ENCODE results near the gene CAMK4.

The CAMK4 gene

GRCh38 chr5:111223787-111224560 lies at the start of gene CAMK4:
Gene CAMK4, plus strand, starts transcription at chr5:111224384. Its CDS starts 100 bp downstream, at chr5:111224484.
- peak; percentile 88 for DNase-seq

- no peak for DNase-seq
Measured at GRCh38 chr5:111183064-111183463, 41.1 kb upstream of the CAMK4 start.

DNA sequence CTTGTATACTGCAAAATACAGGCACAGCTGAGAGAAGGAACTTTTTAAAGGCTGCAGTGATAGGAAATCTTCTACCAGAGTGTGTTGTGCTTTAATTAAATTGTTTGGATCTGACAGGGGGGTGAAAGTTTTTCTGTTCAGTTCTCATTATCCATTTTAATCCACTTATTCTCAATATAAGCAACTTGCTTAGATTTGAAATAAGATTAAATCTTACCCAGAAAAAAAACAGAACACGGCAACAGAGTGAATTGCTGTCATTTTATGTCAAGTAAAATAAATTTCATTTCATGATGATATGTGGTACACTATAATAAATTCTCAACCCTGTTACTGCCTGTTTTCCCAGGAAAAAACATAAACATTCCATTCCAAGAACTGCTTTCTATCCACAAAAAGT lies 37.1 kb upstream of the CAMK4 start:
- no peak for DNase-seq

DNA sequence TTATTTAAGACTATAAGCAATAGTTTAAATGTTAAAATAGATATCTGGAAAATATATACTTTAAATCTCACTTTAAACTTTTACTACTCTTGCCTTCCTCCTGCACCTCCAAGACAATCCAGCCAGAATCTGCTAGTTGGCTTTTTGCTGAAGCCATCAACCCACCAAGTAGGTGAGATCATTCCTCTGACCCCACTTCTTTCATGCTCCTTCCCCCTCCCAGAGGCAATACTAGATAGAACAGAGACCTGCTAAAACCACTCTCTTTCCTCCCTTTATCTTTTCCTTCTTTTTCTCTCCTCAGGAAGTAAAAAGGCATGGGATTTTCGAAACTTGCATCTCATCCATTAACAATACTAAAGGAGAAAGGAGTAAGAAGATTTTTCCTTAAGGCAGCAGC lies 30.1 kb upstream of the CAMK4 start:
- DNase-seq = no peak

DNA sequence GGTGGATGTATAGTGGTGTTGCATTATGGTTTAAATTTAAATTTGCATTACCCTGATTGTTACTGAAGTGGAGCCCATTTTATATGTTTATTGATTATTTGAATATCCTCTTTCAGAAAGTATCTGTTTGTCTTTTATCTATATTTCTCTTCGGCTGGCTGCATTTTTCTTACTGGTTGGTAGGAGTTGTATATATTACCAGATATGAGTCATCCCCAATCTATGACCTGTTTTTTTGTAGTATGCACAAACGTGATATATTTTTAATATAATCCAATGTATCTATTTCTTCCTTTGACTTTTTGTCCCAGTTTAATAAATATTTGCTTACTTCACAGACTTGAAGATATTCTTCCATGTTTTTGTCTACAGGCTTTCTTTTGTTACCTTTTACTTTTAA lies 29.3 kb upstream of the CAMK4 start:
- DNase-seq = no peak

DNA sequence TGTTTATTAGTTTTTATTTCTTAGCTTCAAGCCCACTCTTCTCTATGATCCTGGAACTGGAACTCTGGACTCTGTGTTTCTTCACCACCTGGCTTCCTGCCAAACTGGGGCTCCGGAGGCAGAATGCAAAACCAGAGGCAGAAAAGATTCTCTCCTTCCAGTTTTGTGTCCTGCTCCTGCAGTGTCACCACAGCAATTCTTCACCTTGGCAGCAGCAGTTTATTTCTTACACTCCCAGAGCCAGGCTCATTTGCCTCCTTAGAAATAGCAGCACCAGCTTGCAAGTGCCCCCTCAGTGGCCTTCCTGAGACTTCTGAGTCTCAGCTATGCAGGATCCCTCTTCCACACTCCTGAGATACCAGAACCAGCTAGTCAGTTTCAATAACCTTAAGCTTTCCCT lies 26.7 kb upstream of the CAMK4 start:
- DNase-seq = no peak

- DNase-seq = no peak
Measured at GRCh38 chr5:111198281-111198966, 25.8 kb upstream of the CAMK4 start.

DNA sequence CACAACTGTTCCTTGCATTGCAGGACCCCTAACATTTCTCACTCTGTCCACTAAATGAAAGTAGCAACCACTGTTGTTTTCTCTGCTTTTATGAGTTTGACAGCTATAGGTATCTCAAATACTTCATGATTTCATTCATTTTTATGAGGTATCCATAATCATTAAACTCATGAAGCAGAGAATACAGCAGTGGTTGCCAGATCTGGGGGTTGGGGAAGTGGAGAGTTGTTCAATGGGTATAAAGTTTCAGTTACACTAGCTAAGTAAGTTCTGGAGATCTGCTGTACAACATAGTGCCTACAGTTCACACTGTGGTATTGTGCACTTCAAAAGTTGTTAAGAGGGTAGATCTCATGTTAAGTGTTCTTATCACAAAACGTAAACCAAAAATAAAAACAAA lies 23.4 kb upstream of the CAMK4 start:
- no peak for DNase-seq

DNA sequence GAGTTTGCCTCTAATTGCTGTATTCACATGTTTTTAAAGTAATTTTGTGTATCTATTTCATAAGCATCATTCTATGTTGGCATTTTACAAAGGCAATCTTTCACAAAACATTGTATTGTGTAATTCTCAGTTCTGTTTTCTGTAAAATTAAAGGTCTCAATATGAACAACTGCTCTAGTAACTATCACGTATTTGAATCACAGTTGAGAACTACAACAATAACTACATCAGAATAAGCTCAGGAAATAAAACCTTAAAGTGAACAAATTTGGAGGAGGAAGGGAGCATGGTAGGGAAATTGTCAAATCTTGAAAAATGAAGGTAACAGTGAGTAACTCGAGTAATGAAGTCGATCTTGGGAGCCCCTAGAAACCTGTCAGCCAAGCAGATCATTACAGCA lies 22.5 kb upstream of the CAMK4 start:
- DNase-seq = no peak

- no peak for DNase-seq
Measured at GRCh38 chr5:111211341-111211740, 12.8 kb upstream of the CAMK4 start.

DNA sequence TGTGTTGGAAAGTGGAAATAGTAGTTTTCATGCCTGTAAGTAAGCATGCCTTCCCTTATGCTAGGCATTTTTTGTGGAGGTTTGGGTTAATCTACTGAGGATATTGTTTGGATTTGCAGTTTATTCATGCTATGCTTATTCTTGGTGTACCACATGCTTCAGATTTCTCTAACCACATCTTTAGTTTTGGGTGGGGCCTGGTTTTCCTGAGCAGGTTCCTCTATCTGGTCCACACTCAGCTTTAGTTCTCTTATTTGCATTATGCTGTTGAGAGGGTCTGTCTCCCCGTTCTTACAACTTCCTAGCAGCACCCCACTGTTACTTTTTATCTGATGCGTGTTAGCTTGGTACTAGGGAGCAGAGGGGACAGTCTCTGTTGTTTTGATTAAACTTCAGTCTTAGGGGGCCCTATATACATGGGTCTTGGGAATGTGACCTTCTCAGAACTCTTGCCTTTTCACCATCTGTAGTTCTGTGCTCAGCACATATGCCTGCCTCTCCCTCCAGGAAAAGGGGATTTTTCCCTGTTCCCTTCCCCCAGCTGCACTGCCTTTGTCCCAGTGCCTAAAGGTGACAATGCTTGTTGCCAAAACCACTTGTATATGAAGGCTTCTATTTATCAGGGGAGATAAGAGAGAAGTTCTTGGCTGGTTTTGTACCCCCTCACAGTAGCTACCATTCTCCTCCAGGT lies 10.0 kb upstream of the CAMK4 start:
- DNase-seq = no peak

GRCh38 chr5:111215971-111216370 lies 8.2 kb upstream of the CAMK4 start:
- no peak for DNase-seq

DNA sequence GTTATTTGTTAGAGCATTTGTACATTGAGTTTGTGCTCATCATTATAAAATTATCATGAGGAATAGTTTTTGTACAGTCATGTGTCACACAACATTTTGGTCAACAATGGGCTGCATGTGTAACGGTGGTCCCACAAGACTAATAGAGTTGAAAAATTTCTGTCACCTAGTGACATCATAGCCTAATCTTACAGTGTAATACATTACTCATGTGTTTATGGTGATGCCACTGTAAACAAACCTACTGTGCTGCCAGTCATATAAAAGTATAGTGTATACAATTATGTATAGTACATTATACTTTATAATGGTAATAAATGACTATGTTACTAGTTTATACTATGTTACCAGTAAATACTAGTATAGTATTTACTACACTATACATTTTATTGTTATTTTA lies 3.0 kb upstream of the CAMK4 start:
- no peak for DNase-seq

DNA sequence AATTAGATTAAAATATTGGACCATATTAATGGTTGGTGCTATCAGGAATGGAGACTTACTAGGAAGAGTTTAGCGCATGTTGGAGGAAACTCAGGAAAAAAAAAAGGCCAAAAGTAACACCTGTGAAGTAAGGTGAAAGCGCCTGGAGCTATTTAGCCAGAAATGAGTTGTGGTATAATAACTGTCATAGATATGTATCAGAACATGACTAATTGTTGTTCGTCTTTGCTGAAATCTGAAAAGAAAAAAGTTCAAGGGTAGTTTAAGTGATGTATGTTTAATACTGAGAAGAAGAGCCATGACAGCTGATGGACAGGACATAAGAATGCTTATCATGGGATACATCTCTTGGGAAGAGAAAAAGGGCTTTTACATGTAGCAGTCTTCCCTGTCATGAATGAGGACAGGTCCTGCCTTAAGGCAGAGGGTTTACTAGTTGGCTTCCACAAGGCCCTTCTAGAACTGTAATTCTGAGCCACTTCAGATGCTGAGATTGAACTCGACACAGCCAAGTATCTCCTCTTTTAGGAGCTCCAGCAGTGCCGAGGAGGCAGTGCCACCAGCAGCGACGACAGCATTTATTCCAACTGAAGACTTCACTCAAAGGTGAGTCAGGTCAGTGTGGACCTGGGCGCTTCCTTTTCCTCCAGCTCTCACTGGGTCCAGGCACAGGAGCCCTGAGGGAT lies 940 bp upstream of the CAMK4 start:
- DNase-seq = no peak

DNA sequence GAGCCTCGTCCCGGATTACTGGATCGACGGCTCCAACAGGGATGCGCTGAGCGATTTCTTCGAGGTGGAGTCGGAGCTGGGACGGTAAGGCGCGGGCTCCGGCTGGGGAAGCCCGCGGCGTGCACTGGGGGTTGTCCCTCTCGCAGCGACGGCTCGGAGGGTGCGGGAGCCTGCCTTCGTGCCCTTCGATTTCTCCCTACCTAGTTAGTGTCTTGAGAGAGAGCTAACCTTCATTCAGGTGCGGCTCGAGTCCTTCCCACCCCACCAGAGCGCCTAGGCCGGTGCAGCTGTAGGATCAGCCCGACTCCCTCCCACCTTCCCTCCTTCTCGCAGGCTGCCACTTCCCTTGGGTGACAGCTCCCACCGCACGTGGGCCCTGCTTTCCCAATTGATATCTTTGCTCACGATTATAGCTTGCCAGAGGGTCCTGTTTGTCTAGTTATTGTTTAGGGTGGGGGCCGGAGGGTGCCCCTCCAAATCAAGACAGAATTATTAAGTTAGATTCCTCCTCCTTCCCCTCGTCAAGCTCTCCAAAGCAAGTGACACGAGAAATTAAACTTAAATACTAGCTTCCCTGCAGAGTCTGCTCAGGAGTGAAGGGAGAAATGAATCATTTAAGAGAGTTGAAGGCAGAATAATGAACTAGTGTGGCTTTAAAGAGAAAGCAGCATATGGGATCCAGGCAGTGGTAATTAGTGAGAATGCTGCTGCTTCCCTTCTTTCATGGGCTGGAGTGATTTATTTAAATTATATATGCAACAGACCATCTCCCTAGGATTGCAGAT lies 569 bp downstream of the CAMK4 start:
- DNase-seq = no peak

GRCh38 chr5:111225926-111226325 lies 1.7 kb downstream of the CAMK4 start:
- no peak for DNase-seq

GRCh38 chr5:111226556-111226955 lies 2.4 kb downstream of the CAMK4 start:
- no peak for DNase-seq

- DNase-seq = no peak
Measured at GRCh38 chr5:111227226-111227782, 3.1 kb downstream of the CAMK4 start.

DNA sequence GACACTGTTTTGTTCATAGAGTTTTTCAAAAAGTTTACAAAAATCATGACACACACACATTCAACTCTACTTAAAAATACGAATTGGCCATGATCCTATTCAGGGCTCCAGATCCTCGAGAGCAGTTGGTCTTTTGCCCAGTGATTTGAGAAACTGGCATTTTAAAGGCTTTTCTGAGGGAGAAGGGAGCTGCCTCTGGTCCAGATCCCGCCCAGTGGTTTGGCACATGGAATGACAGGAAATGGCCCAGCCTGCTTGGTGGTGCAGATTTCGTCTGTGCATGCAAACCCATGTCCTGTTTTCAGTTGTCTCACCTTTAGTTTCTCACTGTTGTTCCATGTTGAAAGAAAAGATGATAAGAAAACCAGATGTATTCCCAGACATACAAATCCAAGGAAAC lies 3.6 kb downstream of the CAMK4 start:
- DNase-seq = no peak

GRCh38 chr5:111228520-111229220 lies 4.5 kb downstream of the CAMK4 start:
- no peak for DNase-seq

- DNase-seq = no peak
Measured at GRCh38 chr5:111229221-111229835, 5.1 kb downstream of the CAMK4 start.

All from NCI-H146 (cell line).